Keratinocyte (primary cell): ENCODE measurements around the gene ELF1.

Experiments used
- EZH2 ChIP-seq: IDR thresholded peaks from one replicate; pipeline ENCODE4 v1.6.1; 2012; ENCODE audit warnings: inconsistent platforms, mild to moderate bottlenecking, low read length, moderate library complexity
- TF ChIP-seq, protein P1 (sequence below), 3 experiments: IDR thresholded peaks in 1 of 3; conservative IDR thresholded peaks in 1 of 3; optimal IDR thresholded peaks in 1 of 3; 2 replicates in 2 of 3; 3 replicates in 1 of 3; pipeline versions ENCODE3 to v1.5.1; 2011; ENCODE audit warnings: low read length in 3 of 3, mild to moderate bottlenecking in 3 of 3, moderate library complexity in 2 of 3, control low read depth in 1 of 3, inconsistent platforms in 1 of 3; ENCODE audit not compliant: insufficient read depth in 2 of 3; ENCODE audit errors: extremely low read depth in 1 of 3

DNA sequence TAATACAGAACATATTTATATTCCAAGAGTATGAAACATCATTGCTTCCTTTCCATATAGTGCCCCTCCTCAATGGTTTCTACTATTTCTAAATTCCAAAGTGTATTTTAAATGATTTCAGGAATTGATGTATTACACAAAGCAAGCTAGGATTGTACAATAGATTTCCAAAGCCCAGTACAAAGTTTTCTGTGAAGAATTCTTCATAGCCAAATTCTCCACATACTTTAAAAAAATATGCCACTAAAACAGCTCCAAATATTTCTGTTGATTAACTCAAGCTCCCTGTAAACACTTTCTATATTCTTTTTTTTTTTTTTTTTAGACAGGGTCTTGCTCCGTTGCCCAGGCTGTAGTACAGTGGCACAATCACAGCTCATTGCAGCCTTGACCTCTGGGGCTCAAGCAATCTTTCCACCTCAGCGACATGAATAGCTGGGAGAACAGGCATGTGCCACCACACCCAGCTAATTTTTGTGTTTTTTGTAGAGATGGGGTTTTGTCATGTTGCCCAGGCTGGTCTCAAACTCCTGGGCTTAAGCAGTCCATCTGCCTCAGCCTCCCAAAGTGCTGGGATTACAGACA is 50.6 kb downstream of the ELF1 start:
- TF ChIP-seq, protein P1, sequence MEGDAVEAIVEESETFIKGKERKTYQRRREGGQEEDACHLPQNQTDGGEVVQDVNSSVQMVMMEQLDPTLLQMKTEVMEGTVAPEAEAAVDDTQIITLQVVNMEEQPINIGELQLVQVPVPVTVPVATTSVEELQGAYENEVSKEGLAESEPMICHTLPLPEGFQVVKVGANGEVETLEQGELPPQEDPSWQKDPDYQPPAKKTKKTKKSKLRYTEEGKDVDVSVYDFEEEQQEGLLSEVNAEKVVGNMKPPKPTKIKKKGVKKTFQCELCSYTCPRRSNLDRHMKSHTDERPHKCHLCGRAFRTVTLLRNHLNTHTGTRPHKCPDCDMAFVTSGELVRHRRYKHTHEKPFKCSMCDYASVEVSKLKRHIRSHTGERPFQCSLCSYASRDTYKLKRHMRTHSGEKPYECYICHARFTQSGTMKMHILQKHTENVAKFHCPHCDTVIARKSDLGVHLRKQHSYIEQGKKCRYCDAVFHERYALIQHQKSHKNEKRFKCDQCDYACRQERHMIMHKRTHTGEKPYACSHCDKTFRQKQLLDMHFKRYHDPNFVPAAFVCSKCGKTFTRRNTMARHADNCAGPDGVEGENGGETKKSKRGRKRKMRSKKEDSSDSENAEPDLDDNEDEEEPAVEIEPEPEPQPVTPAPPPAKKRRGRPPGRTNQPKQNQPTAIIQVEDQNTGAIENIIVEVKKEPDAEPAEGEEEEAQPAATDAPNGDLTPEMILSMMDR (optimal IDR thresholded peaks at IDR 0.05 in 1 of 3, IDR thresholded peaks at IDR 0.05 in 1 of 3, conservative IDR thresholded peaks at IDR 0.05 in 1 of 3; ENCODE audit: extremely low read depth in 1 of 3, insufficient read depth in 2 of 3, low read length in 3 of 3) = no peak
- TF ChIP-seq EZH2 = no peak
